NCI-H2171 (cell line): ENCODE measurements around the gene TTF2.
A peak's percentile ranks its signal among the peaks of the same experiment; 100 is the strongest.
"Not testable (repeated sequence)": the region's sequence is repeated elsewhere in the genome, so short reads cannot be mapped to it uniquely, and the experiment has no call there.

Experiments
- DNase-seq: peaks from one replicate; lab custom pipeline; 2025; lab: John Stamatoyannopoulos, UW

Gene TTF2

GRCh38 chr1:117121589-117122329 is 61.6 kb downstream of the TTF2 start, which contains the start of gene TRIM45:
Gene TRIM45 (minus strand): TSS chr1:117121749. CDS start chr1:117121201, 548 bp downstream.
- DNase-seq: peak; percentile 93

- no peak for DNase-seq
Measured at GRCh38 chr1:117122330-117123025, 62.4 kb downstream of the TTF2 start.

GRCh38 chr1:117123274-117123673 is 63.1 kb downstream of the TTF2 start:
- no peak for DNase-seq

GRCh38 chr1:117124661-117125060 is 64.5 kb downstream of the TTF2 start:
- DNase-seq: no peak

GRCh38 chr1:117127795-117128194 is 67.7 kb downstream of the TTF2 start:
- DNase-seq: no peak

GRCh38 chr1:117128323-117129079 is 68.4 kb downstream of the TTF2 start:
- peak; percentile 26 for DNase-seq

GRCh38 chr1:117130526-117130925 is 70.4 kb downstream of the TTF2 start:
- DNase-seq: no peak

GRCh38 chr1:117135329-117135728 is 75.2 kb downstream of the TTF2 start:
- no peak for DNase-seq

- no peak for DNase-seq
Measured at GRCh38 chr1:117136749-117137148, 76.6 kb downstream of the TTF2 start.

- DNase-seq: no peak
Measured at GRCh38 chr1:117137281-117137855, 77.2 kb downstream of the TTF2 start.

- no peak for DNase-seq
Measured at GRCh38 chr1:117138106-117138505, 78.0 kb downstream of the TTF2 start.

GRCh38 chr1:117138561-117138960 is 78.4 kb downstream of the TTF2 start:
- DNase-seq: peak; percentile 15

GRCh38 chr1:117142200-117142599 is 82.1 kb downstream of the TTF2 start:
- no peak for DNase-seq

GRCh38 chr1:117143172-117143571 is 83.0 kb downstream of the TTF2 start:
- no peak for DNase-seq

- DNase-seq: no peak
Measured at GRCh38 chr1:117143871-117144270, 83.7 kb downstream of the TTF2 start.

GRCh38 chr1:117146072-117146471 is 85.9 kb downstream of the TTF2 start:
- DNase-seq: peak; percentile 12

GRCh38 chr1:117146575-117147340 is 86.6 kb downstream of the TTF2 start:
- no peak for DNase-seq

- no peak for DNase-seq
Measured at GRCh38 chr1:117147341-117147831, 87.3 kb downstream of the TTF2 start.

GRCh38 chr1:117147856-117148588 is 87.9 kb downstream of the TTF2 start:
- DNase-seq: no peak

- no peak for DNase-seq
Measured at GRCh38 chr1:117150316-117150715, 90.2 kb downstream of the TTF2 start.

GRCh38 chr1:117151305-117151704 is 91.2 kb downstream of the TTF2 start:
- not testable (repeated sequence) for DNase-seq
